GM12878 (cell line): Measurements from ENCODE around the gene PIGZ. TPM values are rescaled to one million over a fixed set of nuclear protein-coding genes. Genes with fewer than 3 reads are reported as not detected.
A peak's percentile ranks its signal among the peaks of the same experiment; 100 is the strongest.

Experiments used
- ATAC-seq: fragments of 200-7000 bp; cut with Tn5 transposase; 3 replicates; pipeline ENCODE4 v1.9.1; 2020; ENCODE audit warnings: mild to moderate bottlenecking, moderate library complexity
- BruUV-seq: library from RNA; stranded (reverse); fragments of 400-500 nt; replicated peaks from 2 replicates; lab custom pipeline; 2021; lab: Mats Ljungman, UMichigan
- CTCF ChIA-PET: fragments of 300-600 bp; sonication (Branson Sonifier 250); formaldehyde crosslinking; extraction: SDS; loops from one replicate; lab custom pipeline; 2021; ENCODE audit warnings: inconsistent platforms; lab: Yijun Ruan, JAX
- POLR2A ChIA-PET: fragments of 350-600 bp; formaldehyde crosslinking; extraction: SDS; loops from one replicate; lab custom pipeline; 2021; ENCODE audit warnings: inconsistent platforms; lab: Charles Lee
- RAD21 ChIA-PET: fragments of 300-600 bp; sonication (Branson Sonifier 250); formaldehyde crosslinking; loops from one replicate; lab custom pipeline; 2023; ENCODE audit warnings: antibody characterized with exemption; ENCODE audit not compliant: unreplicated experiment; lab: Charles Lee
- SMC1A ChIA-PET: fragments of 300-600 bp; sonication (Branson Sonifier 250); formaldehyde crosslinking; loops from one replicate; lab custom pipeline; 2023; ENCODE audit not compliant: unreplicated experiment, uncharacterized antibody; lab: Charles Lee
- DNase-seq: peaks from one replicate; pipeline ENCODE4 v3.0.0-alpha.2; 2011; ENCODE audit warnings: low read depth, low spot score
- FAIRE-seq: peaks from 3 replicates; lab custom pipeline; 2011; peaks lifted over from hg19 to GRCh38; lab: Jason Lieb, UNC
- H2AFZ ChIP-seq: 2 replicates; pipeline ENCODE4 v1.6.0; 2011; ENCODE audit warnings: low read depth, low read length, control low read depth; ENCODE audit not compliant: control insufficient read depth
- H3K27ac ChIP-seq: 2 replicates; pipeline ENCODE4 v1.5.1; 2011; ENCODE audit warnings: control low read depth; ENCODE audit not compliant: control insufficient read depth, insufficient read depth
- H3K27me3 ChIP-seq, 2 experiments: replicated peaks in 1 of 2; 2 replicates each; pipeline versions ENCODE4 v1.6.0 to v1.6.1; 2011; ENCODE audit warnings: low read length in 1 of 2; ENCODE audit not compliant: control insufficient read depth in 2 of 2, insufficient read depth in 2 of 2
- H3K36me3 ChIP-seq, 2 experiments: 2 replicates each; pipeline ENCODE4 v1.5.1; 2011; ENCODE audit warnings: low read length in 1 of 2; ENCODE audit not compliant: control insufficient read depth in 2 of 2, insufficient read depth in 2 of 2
- H3K4me1 ChIP-seq: 2 replicates; pipeline ENCODE4 v1.6.1; 2011; ENCODE audit warnings: mild to moderate bottlenecking, low read length, moderate library complexity, mixed read lengths; ENCODE audit not compliant: control insufficient read depth, insufficient read depth
- H3K4me2 ChIP-seq: 2 replicates; pipeline ENCODE4 v1.6.0; 2011; ENCODE audit warnings: control low read depth; ENCODE audit not compliant: control insufficient read depth, insufficient read depth
- H3K4me3 ChIP-seq: fragments of 200-600 bp; sonication (generic); 2 replicates; pipeline ENCODE4 v1.5.1; 2016
- H3K79me2 ChIP-seq: 2 replicates; pipeline ENCODE4 v1.6.0; 2011; ENCODE audit warnings: low read length; ENCODE audit not compliant: control insufficient read depth, insufficient read depth
- H3K9ac ChIP-seq: 2 replicates; pipeline ENCODE4 v1.8.0; 2011; ENCODE audit warnings: low read length, control low read depth, mixed read lengths; ENCODE audit not compliant: control insufficient read depth, insufficient read depth
- H3K9me3 ChIP-seq: replicated peaks from 3 replicates; pipeline ENCODE4 v1.5.1; 2011; ENCODE audit warnings: mild to moderate bottlenecking, low read length; ENCODE audit not compliant: control insufficient read depth, insufficient read depth
- H4K20me1 ChIP-seq: 2 replicates; pipeline ENCODE4 v1.6.0; 2011; ENCODE audit not compliant: control insufficient read depth, insufficient read depth
- CHD4 ChIP-seq: fragments of 200-600 bp; sonication (generic); IDR thresholded peaks from 2 replicates; pipeline ENCODE4 v1.6.1; 2016; ENCODE audit warnings: mild to moderate bottlenecking
- KDM1A ChIP-seq: fragments of 200-600 bp; sonication (generic); IDR thresholded peaks from 2 replicates; pipeline ENCODE4 v1.6.1; 2016; ENCODE audit warnings: borderline replicate concordance
- MEF2B ChIP-seq: fragments of 450-650 bp; IDR thresholded peaks from 2 replicates; pipeline ENCODE4 v1.6.1; 2018; ENCODE audit warnings: mild to moderate bottlenecking, moderate library complexity; ENCODE audit not compliant: partially characterized antibody, poor library complexity, severe bottlenecking
- ZNF384 ChIP-seq: IDR thresholded peaks from 2 replicates; pipeline ENCODE4 v1.6.1; 2012; ENCODE audit warnings: low read depth, mild to moderate bottlenecking, low read length, improper control_type of control experiment, borderline replicate concordance
- WGBS: methylation state at CpG from one replicate; pipeline ENCODE4 v1.1.6; 2016; ENCODE audit warnings: low lambda C conversion rate; ENCODE audit not compliant: insufficient replicate concordance, insufficient coverage; ENCODE audit errors: missing lambda C conversion rate; 5-methylcytosine and 5-hydroxymethylcytosine counted together
- in situ Hi-C: fragments of 300-500 bp; cut with MboI; formaldehyde crosslinking; loops from 9 replicates; pipeline ENCODE4 v1.14.3; 2018; ENCODE audit warnings: mixed read lengths
- intact Hi-C: fragments of 100-400 bp; cut with micrococcal nuclease; formaldehyde crosslinking; loops from one replicate; pipeline ENCODE4 v1.14.2; 2022; ENCODE audit not compliant: unreplicated experiment
- polyA plus RNA-seq, 11 experiments: library from polyadenylated mRNA; depleted of rRNA in 4 of 11; unstranded in 6 of 11; stranded (reverse) in 5 of 11; fragments of >200 nt; fragmentation: Nextera tagmentation in 4 of 11; fragmentation: Illumina TruSeq in 1 of 11; extraction: Ambion mirVana in 4 of 11; extraction: Trizol in 1 of 11; gene quantifications; 1 replicate in 1 of 11; 2 replicates in 10 of 11; pipeline versions ENCODE4 v1.2.1 to v1.2.3, GENCODE V29; 2011 to 2016; ENCODE audit warnings: inconsistent platforms in 2 of 11, missing spikeins in 2 of 11, low read depth in 1 of 11
- total RNA-seq, 4 experiments: library from RNA; depleted of rRNA in 3 of 4; stranded (reverse); fragments of >200 nt in 3 of 4; fragmentation: Illumina TruSeq in 1 of 4; extraction: Trizol in 1 of 4; gene quantifications; 2 replicates each; pipeline versions ENCODE4 v1.2.1 to v1.2.3, GENCODE V29; 2013 to 2021

The PIGZ gene
- total and polyA plus RNA-seq, 10 of the 15 experiments (the other 5 are each of a cell fraction or from before 2014, with no cell fraction given) = 0.06 to 1.2 (median 0.64) TPM

- Histone ChIP-seq H3K27me3 (no peaks in the 10 kb centered on the region), H3K4me1 (peaks cover 17% of the 10 kb centered on the region; the same call in 1 of the 2 replicates), H3K27ac (peak overlapping the region; percentile 65), H3K36me3 (peaks cover 8 to 12% of the 10 kb centered on the region in 2 experiments), H3K79me2 (no peaks in the 10 kb centered on the region), H3K9ac (no peak overlapping the region), H3K4me3 (no peak overlapping the region), H2AFZ (no peak overlapping the region), H4K20me1 (no peaks in the 10 kb centered on the region), H3K9me3 (no peaks in the 10 kb centered on the region), H3K4me2 (peak overlapping the region; percentile 50)
- ChIA-PET POLR2A (interaction anchor here (3.5 kb wide), 2 partner anchors 10 to 63 kb away, joined by 11 to 34 read pairs; partner anchors contain the start of genes NCBP2 and SENP5), SMC1A (interaction anchor here (1.1 to 4.9 kb wide), 6 partner anchors 9 to 254 kb away, joined by 3 to 38 read pairs (median 4); partner anchors contain the start of gene NCBP2)
- in situ Hi-C loops = no loop called here
- intact Hi-C loops = no loop called here
- no peak for FAIRE-seq
- WGBS = 12% methylated on average over 4 of the region's 4 CpGs
- BruUV-seq = no TSS peak
- DNase-seq = no peak
- TF ChIP-seq KDM1A (no peak), ZNF384 (peak; percentile 9; the same call in 1 of the 2 replicates), MEF2B (peak; percentile 51), CHD4 (no peak)
- TF ChIP-seq, all 136 proteins: peak for 2
- RAD21 ChIA-PET = interaction anchor here (0.7 to 2.2 kb wide), 2 partner anchors 10 to 64 kb away, joined by 3 to 11 read pairs; partner anchors contain the start of genes NCBP2 and SENP5
- peak; percentile 29 for ATAC-seq
- CTCF ChIA-PET = interaction anchor here (0.7 to 5.2 kb wide), 2 partner anchors 10 to 96 kb away, joined by 3 to 24 read pairs; partner anchors contain the start of gene NCBP2
These were observed 37.5 kb downstream of the PIGZ start for GRCh38 chr3:196931157-196931556.
